HG02642 (cell line): ENCODE results near the gene FAM193A.
"Not testable (repeated sequence)": the region's sequence is repeated elsewhere in the genome, so short reads cannot be mapped to it uniquely, and the experiment has no call there.

ENCODE experiments used
- ATAC-seq: cut with Tn5 transposase; IDR thresholded peaks from one replicate; pipeline ENCODE4 v1.9.1; 2021; ENCODE audit warnings: mild to moderate bottlenecking; ENCODE audit not compliant: unreplicated experiment, poor library complexity

Gene FAM193A

GRCh38 chr4:2572866-2573265, 36.4 kb downstream of the FAM193A start:
- ATAC-seq: no peak

GRCh38 chr4:2574009-2574408, 37.6 kb downstream of the FAM193A start:
- ATAC-seq: no peak

GRCh38 chr4:2574863-2575262, 38.4 kb downstream of the FAM193A start:
- no peak for ATAC-seq

GRCh38 chr4:2576290-2576689, 39.8 kb downstream of the FAM193A start:
- ATAC-seq: no peak

GRCh38 chr4:2578106-2578505, 41.7 kb downstream of the FAM193A start:
- ATAC-seq: no peak

GRCh38 chr4:2579910-2580309, 43.5 kb downstream of the FAM193A start:
- no peak for ATAC-seq

GRCh38 chr4:2583092-2583491, 46.6 kb downstream of the FAM193A start:
- ATAC-seq: no peak

GRCh38 chr4:2583517-2583916, 47.1 kb downstream of the FAM193A start:
- ATAC-seq: no peak

GRCh38 chr4:2586502-2586901, 50.1 kb downstream of the FAM193A start:
- ATAC-seq: no peak

GRCh38 chr4:2587213-2587823, 50.9 kb downstream of the FAM193A start:
- ATAC-seq: no peak

- no peak for ATAC-seq
Measured at GRCh38 chr4:2588259-2588658, 51.8 kb downstream of the FAM193A start.

- no peak for ATAC-seq
Measured at GRCh38 chr4:2591189-2591588, 54.7 kb downstream of the FAM193A start.

GRCh38 chr4:2592014-2592413, 55.6 kb downstream of the FAM193A start:
- ATAC-seq: not testable (repeated sequence)

GRCh38 chr4:2592572-2592971, 56.1 kb downstream of the FAM193A start:
- ATAC-seq: no peak

GRCh38 chr4:2593003-2593402, 56.6 kb downstream of the FAM193A start:
- ATAC-seq: no peak

GRCh38 chr4:2595436-2595835, 59.0 kb downstream of the FAM193A start:
- no peak for ATAC-seq

GRCh38 chr4:2595952-2596552, 59.6 kb downstream of the FAM193A start:
- no peak for ATAC-seq

- ATAC-seq: no peak
Measured at GRCh38 chr4:2596611-2597010, 60.2 kb downstream of the FAM193A start.

GRCh38 chr4:2598511-2599303, 62.3 kb downstream of the FAM193A start:
- peak; percentile 79 for ATAC-seq

GRCh38 chr4:2599304-2599654, 62.8 kb downstream of the FAM193A start:
- no peak for ATAC-seq

- no peak for ATAC-seq
Measured at GRCh38 chr4:2600878-2601277, 64.4 kb downstream of the FAM193A start.

- no peak for ATAC-seq
Measured at GRCh38 chr4:2604614-2605013, 68.2 kb downstream of the FAM193A start.
